B cell (primary cell): ENCODE measurements around the gene BCL2L11.

ENCODE experiments used
- EZH2 ChIP-seq: IDR thresholded peaks from 2 replicates; pipeline ENCODE4 v1.6.1; 2012; ENCODE audit warnings: borderline replicate concordance, low read depth, mild to moderate bottlenecking, moderate library complexity, low read length; ENCODE audit not compliant: insufficient read depth, poor library complexity, severe bottlenecking
- TF ChIP-seq, protein P1 (sequence below): fragments of 200-600 bp; IDR thresholded peaks from one replicate; pipeline ENCODE4 v1.8.0; 2022; ENCODE audit warnings: antibody characterized with exemption, mild to moderate bottlenecking

- TF ChIP-seq, protein P1, sequence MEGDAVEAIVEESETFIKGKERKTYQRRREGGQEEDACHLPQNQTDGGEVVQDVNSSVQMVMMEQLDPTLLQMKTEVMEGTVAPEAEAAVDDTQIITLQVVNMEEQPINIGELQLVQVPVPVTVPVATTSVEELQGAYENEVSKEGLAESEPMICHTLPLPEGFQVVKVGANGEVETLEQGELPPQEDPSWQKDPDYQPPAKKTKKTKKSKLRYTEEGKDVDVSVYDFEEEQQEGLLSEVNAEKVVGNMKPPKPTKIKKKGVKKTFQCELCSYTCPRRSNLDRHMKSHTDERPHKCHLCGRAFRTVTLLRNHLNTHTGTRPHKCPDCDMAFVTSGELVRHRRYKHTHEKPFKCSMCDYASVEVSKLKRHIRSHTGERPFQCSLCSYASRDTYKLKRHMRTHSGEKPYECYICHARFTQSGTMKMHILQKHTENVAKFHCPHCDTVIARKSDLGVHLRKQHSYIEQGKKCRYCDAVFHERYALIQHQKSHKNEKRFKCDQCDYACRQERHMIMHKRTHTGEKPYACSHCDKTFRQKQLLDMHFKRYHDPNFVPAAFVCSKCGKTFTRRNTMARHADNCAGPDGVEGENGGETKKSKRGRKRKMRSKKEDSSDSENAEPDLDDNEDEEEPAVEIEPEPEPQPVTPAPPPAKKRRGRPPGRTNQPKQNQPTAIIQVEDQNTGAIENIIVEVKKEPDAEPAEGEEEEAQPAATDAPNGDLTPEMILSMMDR = no peak
- peak; percentile 85 for TF ChIP-seq EZH2
These were observed 2.9 kb upstream of the BCL2L11 start for GRCh38 chr2:111117598-111118480.
